H1 (cell line): ENCODE data around the gene FGF11. TPM values are rescaled to one million over a fixed set of nuclear protein-coding genes. Genes with fewer than 3 reads are reported as not detected.

ENCODE experiments used
- BACH1 ChIP-seq: IDR thresholded peaks from 2 replicates; pipeline ENCODE4 v1.6.1; 2012; ENCODE audit warnings: low read length, improper control_type of control experiment
- CREB1 ChIP-seq: IDR thresholded peaks from 2 replicates; pipeline ENCODE4 v1.6.1; 2012; ENCODE audit warnings: inconsistent platforms
- EZH2 ChIP-seq: fragments of 200-600 bp; sonication (generic); IDR thresholded peaks from 2 replicates; pipeline ENCODE4 v1.7.1; 2012; ENCODE audit warnings: low read depth, mild to moderate bottlenecking, moderate library complexity, low read length, inconsistent platforms; ENCODE audit not compliant: severe bottlenecking
- GABPA ChIP-seq: IDR thresholded peaks from 2 replicates; pipeline ENCODE4 v1.6.1; 2011; ENCODE audit warnings: mild to moderate bottlenecking, low read length, moderate library complexity, borderline replicate concordance; ENCODE audit not compliant: insufficient read depth
- KDM4A ChIP-seq: IDR thresholded peaks from one replicate; pipeline ENCODE4 v1.7.1; 2012; ENCODE audit warnings: low read depth, mild to moderate bottlenecking, moderate library complexity, low read length, inconsistent platforms; ENCODE audit not compliant: severe bottlenecking
- SP4 ChIP-seq: IDR thresholded peaks from 2 replicates; pipeline ENCODE4 v1.6.1; 2012; ENCODE audit warnings: low read length, inconsistent platforms
- TAF1 ChIP-seq: IDR thresholded peaks from 2 replicates; pipeline ENCODE4 v1.6.1; 2011; ENCODE audit warnings: mild to moderate bottlenecking, low read depth, low read length
- polyA plus RNA-seq, 7 experiments: library from polyadenylated mRNA; depleted of rRNA in 3 of 7; stranded (reverse) in 5 of 7; unstranded in 2 of 7; fragments of >200 nt in 5 of 7; fragments of 200-250 nt in 2 of 7; gene quantifications; 1 replicate in 5 of 7; 2 replicates in 1 of 7; 4 replicates in 1 of 7; pipeline versions ENCODE4 v1.2.1 to v1.2.3, GENCODE V29; 2011 to 2013; ENCODE audit warnings: missing spikeins in 2 of 7, mixed read lengths in 2 of 7
- total RNA-seq: library from RNA; stranded (reverse); fragmentation: NEBNext Ultra II Directional; extraction: Animal tissue kit (Norgen Biotek cat#: 25700); gene quantifications from 2 replicates; pipeline ENCODE4 v1.2.1, GENCODE V29; 2021
- TF ChIP-seq, protein P1 (sequence below): fragments of 300-600 bp; sonication (generic); IDR thresholded peaks from 2 replicates; pipeline ENCODE4 v1.7.1; 2012; ENCODE audit warnings: low read length, moderate library complexity, mild to moderate bottlenecking, inconsistent platforms; ENCODE audit not compliant: insufficient replicate concordance
- TF ChIP-seq, protein P2 (sequence below): IDR thresholded peaks from 2 replicates; pipeline ENCODE4 v1.6.1; 2012; ENCODE audit warnings: low read length, inconsistent platforms

FGF11 gene
- total and polyA plus RNA-seq, 2 of the 8 experiments (the other 6 are each of a cell fraction or from before 2014, with no cell fraction given), result 11.8 to 26.1 TPM

DNA sequence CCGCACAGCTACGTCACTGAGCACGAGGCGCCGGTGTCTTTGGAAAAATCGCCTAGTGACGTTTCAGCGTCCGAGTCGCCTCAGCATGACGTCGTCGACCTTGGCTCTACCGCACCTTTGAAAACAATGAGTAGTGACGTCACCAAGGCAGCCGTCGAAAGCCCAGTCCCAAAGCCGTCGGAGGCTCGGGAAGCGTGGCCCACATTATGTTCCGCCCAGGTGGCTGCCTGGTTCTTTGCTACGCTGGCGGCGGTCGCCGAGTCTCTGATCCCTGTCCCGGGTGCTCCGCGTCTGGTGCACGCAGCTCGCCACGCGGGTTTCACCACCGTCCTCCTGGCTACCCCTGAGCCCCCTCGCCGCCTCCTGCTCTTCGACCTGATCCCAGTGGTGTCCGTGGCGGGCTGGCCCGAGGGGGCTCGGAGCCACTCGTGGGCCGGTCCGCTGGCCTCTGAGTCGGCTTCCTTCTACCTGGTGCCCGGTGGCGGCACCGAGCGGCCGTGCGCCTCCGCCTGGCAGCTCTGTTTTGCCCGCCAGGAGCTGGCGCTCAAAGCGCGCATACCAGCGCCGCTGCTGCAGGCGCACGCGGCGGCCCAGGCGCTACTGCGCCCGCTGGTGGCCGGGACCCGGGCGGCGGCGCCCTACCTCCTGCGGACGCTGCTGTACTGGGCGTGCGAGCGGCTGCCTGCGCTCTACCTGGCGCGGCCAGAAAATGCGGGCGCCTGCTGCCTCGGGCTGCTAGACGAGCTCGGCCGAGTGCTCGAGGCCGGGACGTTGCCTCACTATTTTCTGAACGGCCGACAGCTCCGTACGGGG lies 2.5 kb upstream of the FGF11 start (continued):
- TF ChIP-seq, protein P1, sequence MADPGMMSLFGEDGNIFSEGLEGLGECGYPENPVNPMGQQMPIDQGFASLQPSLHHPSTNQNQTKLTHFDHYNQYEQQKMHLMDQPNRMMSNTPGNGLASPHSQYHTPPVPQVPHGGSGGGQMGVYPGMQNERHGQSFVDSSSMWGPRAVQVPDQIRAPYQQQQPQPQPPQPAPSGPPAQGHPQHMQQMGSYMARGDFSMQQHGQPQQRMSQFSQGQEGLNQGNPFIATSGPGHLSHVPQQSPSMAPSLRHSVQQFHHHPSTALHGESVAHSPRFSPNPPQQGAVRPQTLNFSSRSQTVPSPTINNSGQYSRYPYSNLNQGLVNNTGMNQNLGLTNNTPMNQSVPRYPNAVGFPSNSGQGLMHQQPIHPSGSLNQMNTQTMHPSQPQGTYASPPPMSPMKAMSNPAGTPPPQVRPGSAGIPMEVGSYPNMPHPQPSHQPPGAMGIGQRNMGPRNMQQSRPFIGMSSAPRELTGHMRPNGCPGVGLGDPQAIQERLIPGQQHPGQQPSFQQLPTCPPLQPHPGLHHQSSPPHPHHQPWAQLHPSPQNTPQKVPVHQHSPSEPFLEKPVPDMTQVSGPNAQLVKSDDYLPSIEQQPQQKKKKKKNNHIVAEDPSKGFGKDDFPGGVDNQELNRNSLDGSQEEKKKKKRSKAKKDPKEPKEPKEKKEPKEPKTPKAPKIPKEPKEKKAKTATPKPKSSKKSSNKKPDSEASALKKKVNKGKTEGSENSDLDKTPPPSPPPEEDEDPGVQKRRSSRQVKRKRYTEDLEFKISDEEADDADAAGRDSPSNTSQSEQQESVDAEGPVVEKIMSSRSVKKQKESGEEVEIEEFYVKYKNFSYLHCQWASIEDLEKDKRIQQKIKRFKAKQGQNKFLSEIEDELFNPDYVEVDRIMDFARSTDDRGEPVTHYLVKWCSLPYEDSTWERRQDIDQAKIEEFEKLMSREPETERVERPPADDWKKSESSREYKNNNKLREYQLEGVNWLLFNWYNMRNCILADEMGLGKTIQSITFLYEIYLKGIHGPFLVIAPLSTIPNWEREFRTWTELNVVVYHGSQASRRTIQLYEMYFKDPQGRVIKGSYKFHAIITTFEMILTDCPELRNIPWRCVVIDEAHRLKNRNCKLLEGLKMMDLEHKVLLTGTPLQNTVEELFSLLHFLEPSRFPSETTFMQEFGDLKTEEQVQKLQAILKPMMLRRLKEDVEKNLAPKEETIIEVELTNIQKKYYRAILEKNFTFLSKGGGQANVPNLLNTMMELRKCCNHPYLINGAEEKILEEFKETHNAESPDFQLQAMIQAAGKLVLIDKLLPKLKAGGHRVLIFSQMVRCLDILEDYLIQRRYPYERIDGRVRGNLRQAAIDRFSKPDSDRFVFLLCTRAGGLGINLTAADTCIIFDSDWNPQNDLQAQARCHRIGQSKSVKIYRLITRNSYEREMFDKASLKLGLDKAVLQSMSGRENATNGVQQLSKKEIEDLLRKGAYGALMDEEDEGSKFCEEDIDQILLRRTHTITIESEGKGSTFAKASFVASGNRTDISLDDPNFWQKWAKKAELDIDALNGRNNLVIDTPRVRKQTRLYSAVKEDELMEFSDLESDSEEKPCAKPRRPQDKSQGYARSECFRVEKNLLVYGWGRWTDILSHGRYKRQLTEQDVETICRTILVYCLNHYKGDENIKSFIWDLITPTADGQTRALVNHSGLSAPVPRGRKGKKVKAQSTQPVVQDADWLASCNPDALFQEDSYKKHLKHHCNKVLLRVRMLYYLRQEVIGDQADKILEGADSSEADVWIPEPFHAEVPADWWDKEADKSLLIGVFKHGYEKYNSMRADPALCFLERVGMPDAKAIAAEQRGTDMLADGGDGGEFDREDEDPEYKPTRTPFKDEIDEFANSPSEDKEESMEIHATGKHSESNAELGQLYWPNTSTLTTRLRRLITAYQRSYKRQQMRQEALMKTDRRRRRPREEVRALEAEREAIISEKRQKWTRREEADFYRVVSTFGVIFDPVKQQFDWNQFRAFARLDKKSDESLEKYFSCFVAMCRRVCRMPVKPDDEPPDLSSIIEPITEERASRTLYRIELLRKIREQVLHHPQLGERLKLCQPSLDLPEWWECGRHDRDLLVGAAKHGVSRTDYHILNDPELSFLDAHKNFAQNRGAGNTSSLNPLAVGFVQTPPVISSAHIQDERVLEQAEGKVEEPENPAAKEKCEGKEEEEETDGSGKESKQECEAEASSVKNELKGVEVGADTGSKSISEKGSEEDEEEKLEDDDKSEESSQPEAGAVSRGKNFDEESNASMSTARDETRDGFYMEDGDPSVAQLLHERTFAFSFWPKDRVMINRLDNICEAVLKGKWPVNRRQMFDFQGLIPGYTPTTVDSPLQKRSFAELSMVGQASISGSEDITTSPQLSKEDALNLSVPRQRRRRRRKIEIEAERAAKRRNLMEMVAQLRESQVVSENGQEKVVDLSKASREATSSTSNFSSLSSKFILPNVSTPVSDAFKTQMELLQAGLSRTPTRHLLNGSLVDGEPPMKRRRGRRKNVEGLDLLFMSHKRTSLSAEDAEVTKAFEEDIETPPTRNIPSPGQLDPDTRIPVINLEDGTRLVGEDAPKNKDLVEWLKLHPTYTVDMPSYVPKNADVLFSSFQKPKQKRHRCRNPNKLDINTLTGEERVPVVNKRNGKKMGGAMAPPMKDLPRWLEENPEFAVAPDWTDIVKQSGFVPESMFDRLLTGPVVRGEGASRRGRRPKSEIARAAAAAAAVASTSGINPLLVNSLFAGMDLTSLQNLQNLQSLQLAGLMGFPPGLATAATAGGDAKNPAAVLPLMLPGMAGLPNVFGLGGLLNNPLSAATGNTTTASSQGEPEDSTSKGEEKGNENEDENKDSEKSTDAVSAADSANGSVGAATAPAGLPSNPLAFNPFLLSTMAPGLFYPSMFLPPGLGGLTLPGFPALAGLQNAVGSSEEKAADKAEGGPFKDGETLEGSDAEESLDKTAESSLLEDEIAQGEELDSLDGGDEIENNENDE, result no peak
- TF ChIP-seq BACH1 (no peak), KDM4A (peak; percentile 73), GABPA (no peak), TAF1 (peak; percentile 82), EZH2 (no peak), CREB1 (peak; percentile 99), SP4 (no peak)
- TF ChIP-seq, protein P2, sequence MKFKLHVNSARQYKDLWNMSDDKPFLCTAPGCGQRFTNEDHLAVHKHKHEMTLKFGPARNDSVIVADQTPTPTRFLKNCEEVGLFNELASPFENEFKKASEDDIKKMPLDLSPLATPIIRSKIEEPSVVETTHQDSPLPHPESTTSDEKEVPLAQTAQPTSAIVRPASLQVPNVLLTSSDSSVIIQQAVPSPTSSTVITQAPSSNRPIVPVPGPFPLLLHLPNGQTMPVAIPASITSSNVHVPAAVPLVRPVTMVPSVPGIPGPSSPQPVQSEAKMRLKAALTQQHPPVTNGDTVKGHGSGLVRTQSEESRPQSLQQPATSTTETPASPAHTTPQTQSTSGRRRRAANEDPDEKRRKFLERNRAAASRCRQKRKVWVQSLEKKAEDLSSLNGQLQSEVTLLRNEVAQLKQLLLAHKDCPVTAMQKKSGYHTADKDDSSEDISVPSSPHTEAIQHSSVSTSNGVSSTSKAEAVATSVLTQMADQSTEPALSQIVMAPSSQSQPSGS, result peak; percentile 93
